AG09309 (cell line): ENCODE results near the gene ERBB3.
A peak's percentile ranks its signal among the peaks of the same experiment; 100 is the strongest.
"Not testable (repeated sequence)": the region's sequence is repeated elsewhere in the genome, so short reads cannot be mapped to it uniquely, and the experiment has no call there.

Experiments used
- DNase-seq: peaks from one replicate; pipeline ENCODE4 v3.0.0-alpha.2; 2010; ENCODE audit warnings: low read depth
- H3K4me3 ChIP-seq: 2 replicates; pipeline ENCODE4 v1.5.1; 2011; ENCODE audit warnings: mild to moderate bottlenecking, low read depth, low read length, moderate library complexity; ENCODE audit not compliant: control insufficient read depth
- CTCF ChIP-seq: IDR thresholded peaks from 2 replicates; pipeline ENCODE4 v1.5.1; 2011; ENCODE audit warnings: mild to moderate bottlenecking, low read depth, low read length, inconsistent platforms; ENCODE audit not compliant: insufficient read depth, control insufficient read depth; ENCODE audit errors: missing control alignments

The ERBB3 gene

GRCh38 chr12:56110571-56110970 is 30.6 kb downstream of the ERBB3 start:
- DNase-seq, result no peak
- no peak for TF ChIP-seq CTCF
- H3K4me3 ChIP-seq, result no peak overlapping the region

GRCh38 chr12:56114084-56114483 is 34.1 kb downstream of the ERBB3 start:
- no peak for TF ChIP-seq CTCF
- H3K4me3 ChIP-seq, result no peak overlapping the region
- no peak for DNase-seq

GRCh38 chr12:56115329-56115728 is 35.4 kb downstream of the ERBB3 start:
- TF ChIP-seq CTCF, result no peak
- peak overlapping the region; percentile 80; the same call in 1 of the 2 replicates for H3K4me3 ChIP-seq
- no peak for DNase-seq

- peak within 1 kb of the TSS; percentile 80 for H3K4me3 ChIP-seq
- DNase-seq, result peak; percentile 52
- TF ChIP-seq CTCF, result no peak
These were observed 36.5 kb downstream of the ERBB3 start, which contains the start of gene RPL41 for GRCh38 chr12:56116267-56117081. RPL41 (plus strand) TSS chr12:56116633.

GRCh38 chr12:56117082-56117706 is 37.2 kb downstream of the ERBB3 start:
- not testable (repeated sequence) for DNase-seq
- H3K4me3 ChIP-seq, result peak overlapping the region; percentile 80

GRCh38 chr12:56117778-56118687 is 38.1 kb downstream of the ERBB3 start, which contains the start of gene ZC3H10:
ZC3H10 (plus strand) TSS chr12:56118266; CDS start chr12:56120563, 2,297 bp downstream.
- DNase-seq, result peak; percentile 99
- H3K4me3 ChIP-seq, result peak within 1 kb of the TSS; percentile 80
- TF ChIP-seq CTCF, result peak; percentile 52
